Measurements from ENCODE around the gene INTS3.
"Not testable (repeated sequence)": the region's sequence is repeated elsewhere in the genome, so short reads cannot be mapped to it uniquely, and the experiment has no call there.

INTS3 gene

GRCh38 chr1:153776845-153777370 lies 49.1 kb downstream of the INTS3 start:
- DNase-seq (ENCODE audit: low read depth in 2 of 2), result no peak

GRCh38 chr1:153777648-153778047 lies 49.8 kb downstream of the INTS3 start:
- DNase-seq (ENCODE audit: low read depth in 2 of 2), result no peak

- no peak for DNase-seq (ENCODE audit: low read depth in 2 of 2)
Observed at GRCh38 chr1:153778051-153778823, 50.4 kb downstream of the INTS3 start.

GRCh38 chr1:153778824-153779519 lies 51.1 kb downstream of the INTS3 start:
- no peak for DNase-seq (ENCODE audit: low read depth in 2 of 2)

- no peak for DNase-seq (ENCODE audit: low read depth in 2 of 2)
Observed at GRCh38 chr1:153779781-153780541, 52.1 kb downstream of the INTS3 start.

- no peak for DNase-seq (ENCODE audit: low read depth in 2 of 2)
Observed at GRCh38 chr1:153780551-153780950, 52.7 kb downstream of the INTS3 start.

GRCh38 chr1:153782648-153783047 lies 54.8 kb downstream of the INTS3 start:
- not testable (repeated sequence) for DNase-seq (ENCODE audit: low read depth in 2 of 2)

- DNase-seq (ENCODE audit: low read depth in 2 of 2), result peak; percentile 77 to 87
Observed at GRCh38 chr1:153783233-153784190, 55.7 kb downstream of the INTS3 start.

GRCh38 chr1:153786038-153786790 lies 58.4 kb downstream of the INTS3 start:
- DNase-seq (ENCODE audit: low read depth in 2 of 2), result no peak

- DNase-seq (ENCODE audit: low read depth in 2 of 2), result no peak
Observed at GRCh38 chr1:153789478-153790034, 61.7 kb downstream of the INTS3 start.

- DNase-seq (ENCODE audit: low read depth in 2 of 2), result no peak
Observed at GRCh38 chr1:153790313-153790965, 62.6 kb downstream of the INTS3 start.

- DNase-seq (ENCODE audit: low read depth in 2 of 2), result no peak
Observed at GRCh38 chr1:153790966-153791647, 63.3 kb downstream of the INTS3 start.

- DNase-seq (ENCODE audit: low read depth in 2 of 2), result no peak
Observed at GRCh38 chr1:153791648-153792253, 63.9 kb downstream of the INTS3 start.

- no peak for DNase-seq (ENCODE audit: low read depth in 2 of 2)
Observed at GRCh38 chr1:153792631-153793041, 64.8 kb downstream of the INTS3 start.

- DNase-seq (ENCODE audit: low read depth in 2 of 2), result no peak
Observed at GRCh38 chr1:153793261-153793972, 65.6 kb downstream of the INTS3 start.

GRCh38 chr1:153793973-153794615 lies 66.2 kb downstream of the INTS3 start:
- DNase-seq (ENCODE audit: low read depth in 2 of 2), result no peak

- DNase-seq (ENCODE audit: low read depth in 2 of 2), result no peak
Observed at GRCh38 chr1:153794624-153795329, 66.9 kb downstream of the INTS3 start.
